EL (cell line): ENCODE data around the gene POFUT2.
A peak's percentile ranks its signal among the peaks of the same experiment; 100 is the strongest.

Source experiments
- DNase-seq: peaks from one replicate; pipeline ENCODE4 v3.0.0-alpha.2; 2016

Gene POFUT2

DNA sequence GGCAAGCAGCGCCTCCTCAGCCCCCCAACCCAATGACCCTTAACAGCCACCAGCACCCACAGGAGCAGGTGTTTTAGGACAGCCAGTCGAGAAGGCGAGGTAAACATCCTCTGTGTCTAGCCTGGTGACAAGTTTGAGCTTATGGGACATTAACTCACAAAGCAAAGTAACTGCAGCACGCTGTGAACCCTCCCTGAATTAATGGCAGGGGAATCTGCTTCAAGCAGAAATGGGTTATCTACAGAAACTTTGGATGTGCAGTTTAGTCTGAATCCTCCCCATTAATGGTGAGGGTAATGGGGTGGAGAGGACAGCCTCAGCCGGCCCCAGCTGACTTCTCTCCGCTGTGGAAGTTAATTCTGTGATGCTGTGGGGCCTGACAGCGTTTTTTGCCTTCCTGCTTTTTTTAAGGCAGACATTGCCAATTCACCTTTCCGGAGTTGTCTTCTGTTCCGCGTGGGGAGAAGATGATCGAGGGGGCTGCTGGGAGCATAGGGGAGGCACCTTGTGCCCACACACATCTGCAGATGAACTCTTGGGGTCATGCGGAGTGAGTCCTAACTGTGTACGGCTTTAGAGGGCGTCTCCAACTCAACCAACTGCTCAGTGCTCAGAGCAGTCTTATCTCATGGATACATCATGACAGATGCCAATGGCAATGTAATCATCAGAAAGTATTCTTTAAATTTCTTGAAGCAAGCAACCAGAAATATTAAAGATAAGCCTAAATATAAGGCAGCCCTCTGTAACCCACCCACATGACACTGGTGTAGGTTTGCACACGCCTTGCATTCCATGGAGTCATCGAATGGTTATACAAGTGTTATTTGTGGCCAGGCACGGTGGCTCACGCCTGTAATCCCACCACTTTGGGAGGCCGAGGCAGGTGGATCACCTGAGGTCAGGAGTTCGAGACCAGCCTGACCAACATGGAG lies 41.0 kb downstream of the POFUT2 start:
- DNase-seq: no peak

DNA sequence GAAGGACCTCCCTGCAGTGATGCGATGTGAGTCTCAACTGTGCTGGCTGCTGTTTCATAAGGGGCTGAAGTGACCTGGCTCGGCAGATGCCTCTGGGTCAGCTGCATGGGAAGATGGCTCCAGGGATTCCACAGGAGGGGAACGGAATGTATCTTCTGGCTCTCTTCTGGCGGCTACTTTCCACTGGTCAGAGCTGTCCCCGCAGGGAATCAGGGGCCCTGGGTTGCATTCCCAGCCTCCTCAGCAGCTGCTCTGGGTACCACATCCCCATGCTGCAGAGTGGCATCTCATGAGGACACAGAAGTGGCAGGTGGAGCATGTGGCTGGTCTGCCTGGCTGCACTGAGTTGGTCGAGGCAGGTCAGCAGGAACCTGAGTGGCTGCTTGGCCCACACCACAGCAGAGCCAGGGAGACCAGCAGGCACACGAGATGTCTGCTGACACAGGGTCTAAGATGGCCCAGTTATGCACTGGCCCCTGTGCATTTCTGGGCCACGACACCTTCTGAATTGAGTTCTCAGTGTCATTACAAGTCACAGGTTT lies 42.8 kb downstream of the POFUT2 start:
- no peak for DNase-seq

DNA sequence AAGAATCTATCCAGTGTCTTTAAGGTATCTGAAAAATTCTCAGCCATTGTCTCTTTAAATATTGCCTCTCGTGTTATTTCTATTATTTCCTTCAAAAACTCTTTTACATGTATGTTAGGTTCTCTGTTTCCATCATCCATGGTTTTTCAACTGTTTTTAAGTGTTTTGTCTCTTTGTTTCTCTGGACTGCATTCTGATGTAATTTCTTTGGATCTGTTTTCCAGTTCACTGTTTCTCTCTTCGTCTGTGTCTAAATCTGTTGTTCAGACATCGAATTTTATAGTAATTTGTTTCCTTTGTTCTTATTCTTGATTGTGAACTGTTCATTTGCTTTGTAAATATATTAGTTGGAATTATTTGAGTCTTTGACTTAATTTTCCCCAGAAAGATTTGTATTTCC lies 44.1 kb downstream of the POFUT2 start:
- no peak for DNase-seq

DNA sequence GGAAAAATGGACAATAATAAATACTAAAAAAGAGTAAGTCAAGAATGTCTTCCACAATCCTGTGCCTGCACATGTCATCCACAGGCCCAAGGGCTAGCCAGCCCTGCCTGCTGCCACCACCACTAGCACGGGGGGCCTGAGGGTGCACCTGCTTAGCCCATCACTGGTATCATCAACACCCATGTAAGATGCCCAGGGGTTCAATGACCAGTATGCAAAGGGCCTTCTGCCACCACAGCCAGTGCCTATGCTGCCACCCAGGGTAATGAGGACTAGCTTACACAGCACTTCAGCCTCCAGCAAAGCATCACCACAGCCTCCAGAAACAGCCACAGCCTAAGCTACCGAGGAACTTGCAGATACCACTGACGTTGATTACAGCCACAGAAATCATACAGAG lies 46.3 kb downstream of the POFUT2 start:
- no peak for DNase-seq

DNA sequence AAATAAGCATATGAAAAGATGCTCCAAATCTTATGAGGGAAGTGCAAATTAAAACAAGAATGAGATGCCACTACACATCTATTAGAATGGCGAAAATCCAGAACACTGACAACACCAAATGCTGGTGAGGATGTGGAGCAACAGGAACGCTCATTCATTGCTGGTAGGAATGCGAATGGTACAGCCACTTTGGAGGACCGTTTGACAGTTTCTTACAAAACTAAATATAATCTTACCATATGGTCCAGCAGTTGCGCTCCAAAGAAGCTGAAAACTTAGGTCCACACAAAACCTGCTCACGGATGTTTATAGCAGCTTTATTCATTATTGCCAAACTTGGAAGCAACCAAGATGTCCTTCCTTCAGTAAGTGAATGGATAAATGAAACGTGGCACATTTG lies 50.3 kb downstream of the POFUT2 start:
- DNase-seq: no peak

DNA sequence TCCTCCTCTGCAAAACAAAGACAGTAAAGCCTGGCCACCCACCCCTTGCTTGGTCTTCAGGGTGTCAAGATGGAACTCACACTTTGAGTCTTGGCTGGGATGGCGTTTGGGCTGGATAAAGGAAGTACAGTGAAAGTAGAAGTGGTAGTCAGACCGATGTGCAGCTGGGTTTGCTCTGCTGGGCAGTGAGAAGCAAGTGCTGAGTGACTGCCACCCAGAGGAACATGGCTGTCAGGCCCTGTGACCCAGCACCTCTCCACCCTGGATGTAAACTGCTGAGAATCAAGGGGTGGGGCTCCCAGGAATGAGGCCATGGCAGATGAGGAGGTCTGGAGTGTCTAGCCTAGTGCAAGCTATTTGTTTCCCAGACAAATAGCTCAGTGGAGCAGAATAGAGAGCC lies 51.2 kb downstream of the POFUT2 start:
- DNase-seq: no peak

DNA sequence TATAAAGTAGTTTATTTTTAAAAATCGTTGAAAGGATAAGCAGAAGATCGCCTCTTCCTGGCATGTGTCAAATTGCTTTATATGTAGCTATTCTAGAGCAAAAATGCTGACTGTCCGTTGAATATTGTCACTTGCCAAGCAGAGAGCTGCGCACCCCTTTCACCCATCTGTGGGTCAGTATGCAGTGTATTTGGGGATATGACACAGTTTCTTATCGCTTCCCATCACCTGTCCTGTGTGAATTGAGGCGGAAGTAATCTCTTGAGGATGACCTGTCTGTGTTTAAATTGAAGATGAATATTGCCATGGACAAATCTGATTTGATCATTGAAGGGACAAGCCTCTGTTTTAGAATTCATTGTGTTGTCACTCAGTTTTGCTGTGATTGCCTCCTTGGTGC lies 52.2 kb downstream of the POFUT2 start:
- DNase-seq: no peak

DNA sequence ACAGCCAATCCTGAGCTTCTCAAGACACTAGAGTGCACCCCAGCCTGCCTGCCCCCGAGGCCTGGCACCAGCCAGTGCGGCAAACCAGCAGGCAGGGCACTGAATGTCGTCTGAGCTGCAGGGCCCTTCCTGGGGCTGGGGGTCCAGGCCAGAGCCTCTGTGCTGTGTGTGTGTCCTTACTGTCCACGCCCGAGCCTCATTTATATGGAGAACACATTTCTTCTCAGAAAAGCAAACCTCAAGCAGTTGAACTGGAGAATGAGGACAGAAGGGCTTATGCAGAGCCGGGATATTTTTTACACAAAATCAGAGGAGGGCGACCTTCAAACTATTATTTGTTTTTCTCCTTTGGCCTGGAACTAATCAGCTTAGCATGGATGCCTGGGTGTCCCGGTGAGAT lies 52.7 kb downstream of the POFUT2 start:
- no peak for DNase-seq

DNA sequence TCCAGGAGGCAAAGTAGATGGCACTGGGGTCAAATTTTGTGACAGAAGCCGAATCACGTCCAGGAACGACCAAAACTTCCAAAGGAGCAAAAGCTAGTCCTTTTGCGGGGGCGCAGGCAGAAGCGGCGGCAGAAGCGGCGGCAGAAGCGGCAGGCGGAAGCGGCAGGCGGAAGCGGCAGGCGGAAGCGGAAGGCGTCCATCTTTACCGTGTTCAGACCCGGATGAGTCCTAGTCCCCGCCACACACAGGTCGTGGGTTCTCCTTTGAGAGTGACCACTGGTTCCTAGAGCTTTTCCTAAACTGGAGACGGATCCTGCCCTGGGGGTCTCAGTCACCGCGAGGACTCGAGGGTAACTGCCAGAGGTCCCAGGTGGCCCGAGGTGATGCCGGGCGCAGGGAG lies 53.6 kb downstream of the POFUT2 start:
- DNase-seq: no peak

DNA sequence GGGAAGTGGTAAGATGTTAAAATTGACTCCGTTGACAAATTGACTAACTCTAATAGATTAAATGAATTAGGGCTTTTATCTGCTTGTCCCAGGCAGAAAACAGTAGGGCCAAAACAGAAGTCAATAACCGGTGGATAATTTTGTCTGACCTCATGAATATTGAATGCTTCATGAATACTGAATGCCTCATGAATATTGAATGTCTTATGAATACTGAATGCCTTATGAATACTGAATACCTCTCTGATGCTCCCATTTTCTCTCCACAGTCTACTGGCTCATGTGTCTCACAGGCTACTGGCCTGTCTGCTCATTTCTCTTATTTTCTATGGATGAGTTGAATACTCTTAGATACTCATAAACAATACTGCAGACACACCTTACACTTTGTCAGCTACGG lies 56.0 kb downstream of the POFUT2 start:
- DNase-seq: no peak

DNA sequence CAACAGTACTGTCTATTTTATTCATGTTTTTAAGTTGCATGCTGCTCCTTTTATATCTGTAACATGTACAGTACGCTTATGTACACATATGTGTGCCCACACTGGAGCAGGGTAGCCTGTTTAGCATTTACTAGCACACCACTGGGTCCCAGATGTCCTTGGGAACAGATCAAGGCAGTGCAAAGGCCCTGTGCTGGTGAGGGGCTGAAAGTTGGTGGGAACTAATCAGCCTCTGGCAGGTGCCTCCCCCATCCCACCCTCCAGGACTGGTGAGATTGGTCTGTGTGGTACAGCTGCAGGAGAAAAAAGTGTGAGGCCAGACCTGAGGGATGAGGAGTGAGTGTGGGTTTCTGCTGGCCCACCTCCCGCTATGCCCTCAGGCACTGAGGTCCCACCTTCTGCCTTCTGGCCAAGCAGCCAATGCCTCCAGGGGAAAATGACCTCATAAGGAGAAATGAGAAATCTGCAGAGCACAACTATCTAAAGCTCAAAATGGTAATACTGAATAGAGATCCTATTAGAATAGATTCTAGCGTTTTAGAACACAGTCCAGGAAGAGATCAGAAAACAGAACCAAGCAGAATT lies 58.9 kb downstream of the POFUT2 start:
- peak; percentile 61 for DNase-seq

DNA sequence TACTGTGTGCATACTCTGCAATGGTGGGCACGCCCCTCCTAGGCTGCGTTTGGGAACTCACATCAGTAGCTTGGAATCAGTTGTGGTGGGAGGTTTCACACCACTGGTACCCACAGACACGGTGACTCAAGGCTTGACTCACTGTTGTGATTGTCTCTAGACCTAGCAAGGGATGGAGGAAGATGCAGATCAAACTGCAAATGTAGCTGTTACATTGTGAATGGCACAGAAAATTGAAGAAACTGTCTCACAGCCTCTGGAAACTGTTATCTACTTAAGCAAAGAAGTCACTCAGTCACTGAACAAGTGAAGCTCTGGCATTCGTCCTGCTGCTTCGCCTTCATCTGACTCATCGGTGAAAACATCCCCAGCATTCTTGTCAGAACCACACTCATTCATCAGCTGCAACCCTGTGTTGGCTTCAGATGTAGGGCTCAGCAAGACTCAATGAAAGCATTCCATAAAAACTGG lies 59.5 kb downstream of the POFUT2 start:
- peak; percentile 97 for DNase-seq

DNA sequence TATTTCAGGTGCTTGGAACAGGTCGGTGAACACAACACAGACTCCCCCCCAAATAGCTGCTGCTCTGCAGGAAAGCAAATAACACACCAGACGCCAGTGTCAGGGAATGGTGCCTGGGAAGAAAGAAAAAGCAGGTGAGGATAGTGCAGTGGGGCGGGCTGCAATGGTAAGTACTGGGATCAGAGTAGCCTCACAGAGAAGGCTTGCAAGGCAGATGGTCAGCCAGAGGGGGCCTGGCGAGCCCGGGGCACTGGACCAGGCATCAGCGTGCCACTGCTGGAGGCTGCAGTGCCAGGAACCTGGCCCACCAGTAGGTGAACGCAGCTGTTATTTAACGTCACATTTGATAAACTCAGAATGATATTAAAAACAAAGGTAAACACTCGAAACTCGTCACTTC lies 60.0 kb downstream of the POFUT2 start:
- DNase-seq: no peak

DNA sequence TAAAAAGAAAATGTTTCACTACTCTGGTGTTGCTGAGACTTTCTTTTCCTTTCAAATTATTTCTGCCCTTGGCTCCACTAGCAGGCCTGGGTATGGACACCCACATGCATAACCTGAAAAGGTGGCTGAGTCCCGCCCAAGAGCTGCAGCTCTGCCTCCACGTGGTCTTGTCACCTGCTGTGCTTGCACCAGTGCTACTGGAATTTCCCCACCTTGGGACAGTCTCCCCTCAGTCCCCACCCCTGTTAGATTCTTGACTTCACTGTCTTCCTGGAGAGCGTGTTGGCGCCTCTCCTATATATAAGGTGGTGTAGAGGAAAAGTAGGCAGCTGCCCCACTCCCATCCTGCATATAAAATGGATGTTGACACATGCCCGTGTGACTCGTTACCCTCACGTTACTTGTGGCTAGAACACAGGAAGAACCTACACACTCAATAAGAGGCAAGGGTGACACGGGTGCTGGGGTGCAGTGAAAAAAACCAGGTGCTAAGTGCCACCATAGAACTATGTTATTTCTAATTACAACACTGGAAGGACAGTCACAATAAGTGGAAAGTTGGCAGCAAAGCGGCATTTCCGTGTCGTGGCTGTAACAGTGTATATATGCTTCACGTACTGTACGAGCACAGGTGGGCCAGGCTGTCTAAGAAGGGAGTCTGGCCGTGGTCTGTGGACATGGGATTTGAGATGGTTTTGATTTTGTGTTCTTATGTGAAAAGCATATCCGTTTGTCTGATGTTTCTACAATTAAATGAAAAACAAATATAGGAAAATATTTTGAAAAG lies 61.0 kb downstream of the POFUT2 start:
- DNase-seq: peak; percentile 54

DNA sequence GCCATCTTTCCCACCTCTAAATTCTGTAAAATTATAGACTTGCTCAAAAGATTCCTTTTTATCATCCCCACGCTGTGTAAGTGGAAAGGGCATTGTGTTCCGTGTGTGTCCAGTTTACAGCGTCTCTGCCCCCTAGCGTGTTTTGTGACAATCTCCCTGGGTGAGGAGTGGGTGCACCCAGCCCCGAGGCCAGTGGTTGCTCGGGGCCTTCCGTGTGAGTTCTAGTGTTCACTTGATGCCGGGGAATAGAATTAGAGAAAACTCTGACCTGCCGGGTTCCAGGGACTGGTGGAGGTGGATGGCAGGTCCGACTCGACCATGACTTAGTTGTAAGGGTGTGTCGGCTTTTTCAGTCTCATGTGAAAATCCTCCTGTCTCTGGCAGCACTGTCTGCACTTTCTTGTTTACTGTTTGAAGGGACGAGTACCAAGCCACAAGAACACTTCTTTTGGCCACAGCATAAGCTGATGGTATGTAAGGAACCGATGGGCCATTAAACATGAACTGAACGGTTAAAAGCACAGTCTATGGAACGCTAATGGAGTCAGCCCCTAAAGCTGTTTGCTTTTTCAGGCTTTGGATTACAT lies 61.9 kb downstream of the POFUT2 start:
- no peak for DNase-seq

DNA sequence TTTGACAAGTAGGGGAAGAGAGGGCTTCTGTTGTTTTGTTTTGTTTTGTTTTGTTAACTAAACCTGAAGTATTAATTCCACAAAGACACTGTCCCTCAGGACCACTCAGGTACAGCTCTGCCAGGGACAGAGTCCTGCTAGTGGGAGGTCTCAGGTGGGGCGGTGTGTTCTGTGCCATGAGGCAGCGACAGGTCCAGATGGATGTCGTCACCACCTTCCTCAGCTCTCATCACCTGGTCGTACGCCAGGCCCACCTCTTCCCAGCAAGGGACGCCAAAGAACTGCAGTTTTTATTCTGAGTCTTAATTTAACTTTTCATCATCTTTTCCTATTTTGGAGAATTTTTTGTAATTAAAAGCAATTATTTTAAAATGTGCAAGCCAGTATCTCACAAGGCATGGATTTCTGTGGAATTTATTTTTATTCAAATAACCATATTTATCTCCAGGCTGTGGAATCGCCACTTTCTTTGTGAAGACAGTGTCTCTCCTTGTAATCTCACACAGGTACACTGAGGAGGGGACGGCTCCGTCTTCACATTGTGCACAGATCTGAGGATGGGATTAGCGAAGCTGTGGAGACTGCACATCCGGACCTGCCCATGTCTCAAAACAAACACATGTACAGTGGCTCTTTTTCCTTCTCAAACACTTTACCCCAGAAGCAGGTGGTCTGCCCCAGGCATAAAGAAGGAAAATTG lies 62.5 kb downstream of the POFUT2 start:
- no peak for DNase-seq

DNA sequence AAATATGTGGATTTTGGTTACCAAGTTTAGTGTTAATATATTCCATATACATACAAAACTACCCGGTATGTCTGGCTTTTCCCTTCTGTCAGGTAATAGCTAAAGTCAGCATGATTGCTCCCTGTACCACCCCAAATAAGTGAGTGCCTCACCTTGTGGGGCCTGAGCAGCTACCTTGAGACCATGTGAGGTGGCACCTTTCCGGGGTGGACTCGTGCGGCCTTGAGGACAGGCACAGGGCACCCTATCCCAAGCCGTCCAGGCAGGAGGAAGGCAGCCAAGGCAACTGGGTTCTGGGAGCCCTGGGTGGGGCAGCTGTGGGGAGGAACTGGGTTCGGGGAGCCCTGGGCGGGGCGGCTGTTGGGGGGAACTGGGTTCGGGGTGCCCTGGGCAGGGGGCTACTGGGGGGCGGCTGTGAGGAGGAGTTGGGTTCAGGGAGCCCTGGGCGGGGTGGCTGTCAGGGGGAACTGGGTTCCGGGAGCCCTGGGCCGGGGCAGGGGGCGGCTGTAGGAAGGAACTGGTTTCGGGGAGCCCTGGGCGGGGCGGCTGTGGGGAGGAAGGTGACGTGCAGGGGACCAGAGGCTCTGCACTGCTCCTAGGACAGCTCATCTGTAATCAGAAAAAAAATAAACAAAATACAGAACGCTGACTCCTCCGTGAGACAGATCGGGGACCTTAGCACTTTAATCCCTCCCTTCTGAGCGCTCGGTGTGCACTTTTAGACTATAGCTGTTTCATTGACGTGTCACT lies 63.3 kb downstream of the POFUT2 start:
- no peak for DNase-seq

DNA sequence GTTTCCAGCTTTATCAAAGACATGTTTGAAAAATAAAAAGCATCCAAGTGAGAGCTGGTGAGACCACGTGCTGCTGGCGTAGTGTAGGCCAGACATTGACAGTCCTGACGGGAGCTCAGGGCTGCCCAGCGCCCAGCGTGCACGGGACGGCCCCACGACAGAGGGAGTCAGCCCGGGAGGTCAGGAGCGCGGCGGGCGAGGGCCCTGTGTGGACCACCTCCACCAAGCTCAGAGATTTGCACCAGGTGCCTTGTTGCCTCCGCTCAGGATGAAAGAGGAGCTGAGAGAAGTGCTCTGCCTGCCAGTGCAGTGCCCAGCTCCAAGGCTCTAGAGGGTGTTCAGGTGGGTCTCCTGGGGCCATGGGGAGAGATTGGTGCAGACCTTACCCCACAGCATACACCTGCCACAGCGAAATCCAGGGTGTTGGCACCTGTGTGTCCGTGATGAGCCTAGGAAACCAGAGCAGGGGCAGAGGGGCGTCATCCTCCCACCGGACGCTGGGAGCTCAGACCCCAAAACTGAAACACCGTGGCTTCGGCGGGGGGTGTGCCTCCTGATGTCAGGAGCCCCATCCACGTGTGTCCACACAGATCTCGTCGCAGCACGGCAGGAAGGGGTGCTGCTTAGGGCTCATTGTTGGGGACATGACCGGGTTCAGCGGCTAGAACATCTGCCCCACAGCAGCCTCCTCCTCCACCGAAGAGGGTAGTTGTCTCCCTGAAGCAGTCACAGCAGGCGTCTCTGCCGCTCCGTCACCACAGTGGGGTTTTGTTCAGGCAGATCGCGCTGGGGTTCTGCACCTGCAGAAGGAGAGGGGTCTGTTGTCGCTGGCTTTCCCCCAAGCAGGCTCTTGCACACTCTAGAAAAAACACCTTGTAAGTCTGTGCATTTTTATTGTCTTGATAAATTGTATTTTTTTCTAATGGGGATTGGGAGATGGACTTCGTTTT lies 64.2 kb downstream of the POFUT2 start:
- DNase-seq: no peak

DNA sequence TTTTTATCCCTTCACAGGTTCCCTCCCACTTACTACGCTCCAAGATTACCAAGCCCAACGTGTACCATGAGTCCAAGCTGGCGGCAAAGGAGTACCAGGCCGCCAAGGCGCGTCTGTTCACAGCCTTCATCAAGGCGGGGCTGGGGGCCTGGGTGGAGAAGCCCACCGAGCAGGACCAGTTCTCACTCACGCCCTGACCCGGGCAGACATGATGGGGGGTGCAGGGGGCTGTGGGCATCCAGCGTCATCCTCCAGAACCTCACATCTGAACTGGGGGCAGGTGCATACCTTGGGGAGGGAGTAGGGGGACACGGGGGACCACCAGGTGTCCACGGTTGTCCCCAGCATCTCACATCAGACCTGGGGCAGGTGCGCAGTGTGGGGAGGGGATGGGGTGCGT lies 65.7 kb downstream of the POFUT2 start:
- no peak for DNase-seq
